Astrocyte of the cerebellum (primary cell): ENCODE measurements around the gene POP4.

Source experiments
- DNase-seq: peaks from one replicate; pipeline ENCODE4 v3.0.0-alpha.2; 2011; ENCODE audit warnings: low read depth
- H3K4me3 ChIP-seq: 2 replicates; pipeline ENCODE4 v1.5.1; 2011; ENCODE audit warnings: mild to moderate bottlenecking, low read depth, low read length, moderate library complexity
- in situ Hi-C: cut with HindIII; loops from 2 replicates; pipeline ENCODE4 v1.10.0; 2017; ENCODE audit warnings: low sequenced_read_pairs
- TF ChIP-seq, protein P1 (sequence below): IDR thresholded peaks from 2 replicates; pipeline ENCODE4 v1.5.1; 2012; ENCODE audit warnings: low read length, low read depth, moderate library complexity, mild to moderate bottlenecking; ENCODE audit errors: missing control alignments

The POP4 gene

DNA sequence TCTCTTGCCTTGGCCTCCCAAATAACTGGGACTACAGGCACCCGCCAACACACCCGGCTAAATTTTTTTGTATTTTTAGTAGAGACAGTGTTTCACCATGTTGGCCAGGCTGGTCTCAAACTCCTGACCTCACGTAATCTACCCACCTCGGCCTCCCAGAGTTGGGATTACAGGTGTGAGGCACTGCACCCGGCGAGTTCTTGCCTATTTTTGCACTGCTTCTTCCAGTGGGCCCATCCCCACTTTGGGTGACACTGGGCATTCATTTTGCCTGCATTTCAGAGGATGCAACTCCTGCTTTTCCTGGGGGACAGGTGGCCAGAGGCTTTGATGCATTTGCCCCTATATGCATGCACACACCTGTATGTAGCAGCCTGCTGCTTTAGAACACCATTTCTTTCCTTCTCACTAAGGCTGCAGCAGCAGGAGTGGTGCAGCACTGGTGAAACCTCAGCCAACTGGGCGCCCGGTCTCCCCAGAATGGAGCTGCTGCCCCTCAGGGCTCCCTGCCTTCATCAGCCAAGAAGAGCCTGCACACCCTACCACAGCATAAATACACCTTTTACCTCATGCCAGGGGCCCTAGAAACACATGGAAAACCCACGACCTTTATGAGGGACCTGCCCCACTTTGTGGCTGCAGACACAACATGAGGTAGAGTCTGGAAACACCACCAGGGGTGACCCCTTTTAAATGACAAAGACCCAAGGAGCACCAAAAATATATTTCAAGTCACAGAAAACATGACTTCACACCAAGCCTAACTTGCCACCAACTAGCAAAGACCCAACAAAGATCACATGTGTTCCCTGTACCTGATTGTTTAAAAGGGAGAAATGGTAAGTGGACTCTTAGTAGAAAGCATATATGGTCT lies 36.8 kb upstream of the POP4 start:
- no peak for DNase-seq
- TF ChIP-seq, protein P1, sequence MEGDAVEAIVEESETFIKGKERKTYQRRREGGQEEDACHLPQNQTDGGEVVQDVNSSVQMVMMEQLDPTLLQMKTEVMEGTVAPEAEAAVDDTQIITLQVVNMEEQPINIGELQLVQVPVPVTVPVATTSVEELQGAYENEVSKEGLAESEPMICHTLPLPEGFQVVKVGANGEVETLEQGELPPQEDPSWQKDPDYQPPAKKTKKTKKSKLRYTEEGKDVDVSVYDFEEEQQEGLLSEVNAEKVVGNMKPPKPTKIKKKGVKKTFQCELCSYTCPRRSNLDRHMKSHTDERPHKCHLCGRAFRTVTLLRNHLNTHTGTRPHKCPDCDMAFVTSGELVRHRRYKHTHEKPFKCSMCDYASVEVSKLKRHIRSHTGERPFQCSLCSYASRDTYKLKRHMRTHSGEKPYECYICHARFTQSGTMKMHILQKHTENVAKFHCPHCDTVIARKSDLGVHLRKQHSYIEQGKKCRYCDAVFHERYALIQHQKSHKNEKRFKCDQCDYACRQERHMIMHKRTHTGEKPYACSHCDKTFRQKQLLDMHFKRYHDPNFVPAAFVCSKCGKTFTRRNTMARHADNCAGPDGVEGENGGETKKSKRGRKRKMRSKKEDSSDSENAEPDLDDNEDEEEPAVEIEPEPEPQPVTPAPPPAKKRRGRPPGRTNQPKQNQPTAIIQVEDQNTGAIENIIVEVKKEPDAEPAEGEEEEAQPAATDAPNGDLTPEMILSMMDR: no peak
- H3K4me3 ChIP-seq: no peak overlapping the region
- in situ Hi-C loops: no loop called here

DNA sequence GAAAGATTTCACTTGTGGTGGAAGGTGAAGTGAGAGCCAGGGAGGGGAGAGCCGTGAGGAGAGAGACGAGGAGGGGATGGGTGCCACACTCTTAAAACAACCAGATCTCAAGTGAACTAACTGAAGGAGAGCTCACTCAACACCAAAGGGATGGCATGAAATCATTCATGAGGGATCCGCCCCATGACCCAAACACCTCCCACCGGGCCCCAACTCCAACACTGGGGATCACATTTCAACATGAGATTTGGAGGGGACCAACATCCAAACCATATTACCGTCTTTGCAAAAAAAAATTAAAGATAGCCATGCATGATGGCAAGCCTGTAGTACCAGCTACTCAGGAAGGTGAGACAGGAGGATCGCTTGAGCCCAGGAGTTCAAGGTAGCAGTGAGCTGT lies 34.9 kb upstream of the POP4 start:
- TF ChIP-seq, protein P1: no peak
- H3K4me3 ChIP-seq: no peak overlapping the region
- in situ Hi-C loops: no loop called here
- no peak for DNase-seq

DNA sequence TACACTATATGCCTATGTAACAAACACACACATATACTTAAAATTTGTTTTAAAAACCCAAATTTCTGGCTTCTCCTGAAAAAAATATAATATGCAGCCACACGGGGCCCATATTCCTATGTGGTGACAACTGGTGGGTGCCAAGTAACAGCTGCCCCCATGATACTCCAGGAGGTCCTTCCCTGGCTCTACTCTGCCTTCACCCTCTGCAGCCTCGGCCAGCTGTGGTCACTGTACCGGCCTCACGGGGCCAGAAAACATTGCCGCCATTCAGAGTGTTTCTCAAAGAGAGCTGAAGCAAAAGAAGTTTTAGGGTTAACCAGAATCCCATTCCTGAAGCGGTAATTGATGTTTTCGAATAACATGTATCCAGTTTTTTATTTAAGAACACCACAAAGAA lies 32.6 kb upstream of the POP4 start:
- no peak for DNase-seq
- TF ChIP-seq, protein P1: no peak
- H3K4me3 ChIP-seq: no peak overlapping the region
- in situ Hi-C loops: no loop called here

DNA sequence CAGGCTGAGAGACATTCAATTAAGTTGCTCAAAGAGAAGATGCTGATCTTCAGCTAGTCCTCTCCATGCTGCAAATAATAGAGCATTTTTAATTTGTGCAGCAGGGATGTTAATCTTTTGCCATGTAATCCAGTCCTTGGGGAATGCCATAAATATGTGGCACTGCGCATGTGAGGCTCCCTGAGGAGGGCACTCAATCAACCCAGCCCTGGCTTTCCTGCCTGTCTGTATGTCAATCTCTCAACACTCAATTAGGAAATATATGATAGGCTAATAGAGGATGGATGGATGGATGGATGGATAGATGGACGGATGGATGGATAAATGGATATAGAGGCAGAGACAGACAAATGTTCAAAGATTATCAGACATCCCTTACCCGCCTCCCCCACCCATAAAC lies 31.6 kb upstream of the POP4 start:
- TF ChIP-seq, protein P1: no peak
- in situ Hi-C loops: no loop called here
- no peak for DNase-seq
- no peak overlapping the region for H3K4me3 ChIP-seq

DNA sequence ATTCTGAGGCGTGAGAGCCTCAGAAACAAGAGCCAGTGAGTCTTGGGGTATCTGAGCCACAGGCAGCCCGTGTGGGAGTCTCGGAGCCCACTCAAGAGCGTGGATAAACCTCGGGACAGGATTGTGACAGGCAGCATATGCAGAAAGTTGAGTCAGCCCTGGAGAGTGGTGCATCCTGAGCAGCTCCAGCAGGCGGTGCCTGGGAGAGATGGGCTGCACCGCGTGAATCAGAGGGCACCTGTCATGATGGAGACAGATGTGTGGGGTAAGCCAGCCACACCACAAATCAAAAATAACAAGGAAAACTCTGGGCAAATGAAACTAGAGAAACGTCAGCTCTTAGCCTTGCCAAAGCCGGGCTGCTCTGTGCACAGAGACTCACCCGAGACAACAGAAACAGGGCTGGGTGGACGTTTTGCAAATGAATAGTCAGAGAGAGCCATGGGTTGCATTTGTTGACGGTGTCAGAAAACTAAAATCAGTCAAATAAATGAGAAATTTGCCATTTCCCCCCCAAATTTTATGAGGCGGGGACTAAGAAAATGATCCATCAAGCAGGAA lies 30.0 kb upstream of the POP4 start:
- H3K4me3 ChIP-seq: no peak overlapping the region
- in situ Hi-C loops: no loop called here
- DNase-seq: no peak
- TF ChIP-seq, protein P1: no peak

DNA sequence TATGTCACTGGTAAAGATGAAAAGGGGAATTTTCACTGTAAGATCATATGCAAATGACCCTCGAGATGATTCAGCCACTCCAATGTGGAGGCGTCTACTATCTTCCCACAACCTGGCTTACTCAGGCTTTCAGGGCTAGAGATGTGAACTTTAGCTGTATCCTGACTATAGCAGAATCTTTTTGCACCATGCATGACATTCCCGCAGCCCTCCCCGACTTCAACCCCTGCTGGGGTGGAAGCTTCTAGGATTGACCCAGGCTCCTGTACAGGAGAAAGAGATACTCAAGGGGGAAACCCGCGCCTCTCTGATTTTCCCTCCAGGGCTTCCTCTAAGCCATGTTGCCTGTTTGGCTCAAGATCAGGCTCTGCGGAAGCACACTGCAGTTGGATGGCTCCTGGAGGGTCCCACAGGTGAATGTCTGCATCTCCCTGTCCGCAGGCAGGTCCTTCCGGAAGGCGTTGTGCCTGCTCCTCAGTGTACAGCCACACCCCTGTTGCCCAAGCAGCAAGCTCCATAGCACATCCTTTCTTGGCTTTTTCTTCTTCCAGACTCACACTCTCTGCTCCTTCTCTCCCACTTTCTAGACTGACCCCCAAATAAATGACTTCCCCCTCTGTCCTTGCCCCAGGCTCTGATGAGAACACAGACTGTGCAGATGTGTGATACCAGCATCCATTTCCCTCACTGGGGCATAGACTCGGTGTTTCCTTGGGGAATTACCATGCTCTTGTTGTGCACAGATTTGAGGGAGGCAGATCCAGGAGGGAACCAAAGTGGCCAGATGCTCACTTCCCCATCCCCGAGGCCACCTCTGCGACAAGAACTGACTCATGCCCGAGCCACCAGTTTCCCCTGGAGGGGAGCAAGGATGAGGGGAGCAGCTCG lies 29.1 kb upstream of the POP4 start:
- TF ChIP-seq, protein P1: no peak
- DNase-seq: no peak
- in situ Hi-C loops: no loop called here
- no peak overlapping the region for H3K4me3 ChIP-seq
